GM12873 (cell line): ENCODE measurements around the gene ISLR.

ENCODE experiments used
- CTCF ChIP-seq: IDR thresholded peaks from 2 replicates; pipeline ENCODE4 v1.5.1; 2012; ENCODE audit warnings: low read depth, mild to moderate bottlenecking, moderate library complexity, low read length, control low read depth; ENCODE audit not compliant: insufficient read depth; ENCODE audit errors: missing control alignments

ISLR gene

GRCh38 chr15:74129586-74130154 is 43.8 kb upstream of the ISLR start:
- no peak for TF ChIP-seq CTCF

GRCh38 chr15:74130155-74130848 is 43.2 kb upstream of the ISLR start, which contains the start of gene ISLR2:
TSS of gene ISLR2 (plus strand) at chr15:74130586. CDS start at chr15:74132755, 2,169 bp downstream.
- TF ChIP-seq CTCF: no peak

GRCh38 chr15:74130849-74131627 is 42.5 kb upstream of the ISLR start:
- no peak for TF ChIP-seq CTCF

- no peak for TF ChIP-seq CTCF
Measured at GRCh38 chr15:74131628-74132413, 41.7 kb upstream of the ISLR start.

GRCh38 chr15:74132681-74133651 is 40.5 kb upstream of the ISLR start:
- peak; percentile 40 for TF ChIP-seq CTCF

GRCh38 chr15:74133694-74134386 is 39.7 kb upstream of the ISLR start:
- no peak for TF ChIP-seq CTCF
